IMR-90 (cell line): ENCODE results near the gene ANK3. TPM values are rescaled to one million over a fixed set of nuclear protein-coding genes. Genes with fewer than 3 reads are reported as not detected.

Experiments used
- ATAC-seq: fragments of 200-7000 bp; cut with Tn5 transposase; 2 replicates; pipeline ENCODE4 v1.9.1; 2020; ENCODE audit warnings: low read depth, mild to moderate bottlenecking, moderate library complexity
- BruUV-seq: library from RNA; stranded (reverse); fragments of 400-500 nt; replicated peaks from 2 replicates; lab custom pipeline; 2021; lab: Mats Ljungman, UMichigan
- CTCF ChIA-PET: fragments of 300-600 bp; formaldehyde crosslinking; extraction: SDS; loops from one replicate; lab custom pipeline; 2021; ENCODE audit warnings: antibody characterized with exemption; lab: Yijun Ruan, JAX
- POLR2A ChIA-PET: fragments of 300-600 bp; sonication (Branson Sonifier 250); formaldehyde crosslinking; loops from one replicate; lab custom pipeline; 2022; ENCODE audit warnings: antibody characterized with exemption; ENCODE audit not compliant: unreplicated experiment; lab: Charles Lee
- DNase-seq: peaks from one replicate; pipeline ENCODE4 v3.0.0; 2013
- H2AFZ ChIP-seq: replicated peaks from 2 replicates; pipeline ENCODE3; 2013; ENCODE audit warnings: low read length, mild to moderate bottlenecking; ENCODE audit not compliant: poor library complexity
- H2AK5ac ChIP-seq: 2 replicates; pipeline ENCODE4 v1.6.1; 2013; ENCODE audit warnings: low read depth, low read length, inconsistent platforms
- H2AK9ac ChIP-seq: replicated peaks from 2 replicates; pipeline ENCODE3; 2013; ENCODE audit warnings: mild to moderate bottlenecking, low read depth, low read length, moderate library complexity; ENCODE audit not compliant: poor library complexity
- H2BK120ac ChIP-seq: 2 replicates; pipeline ENCODE4 v1.6.1; 2013; ENCODE audit warnings: low read depth, low read length, inconsistent platforms
- H2BK15ac ChIP-seq: 3 replicates; pipeline ENCODE4 v1.6.1; 2013; ENCODE audit warnings: low read depth, low read length, inconsistent platforms
- H2BK20ac ChIP-seq: 2 replicates; pipeline ENCODE4 v1.6.1; 2013; ENCODE audit warnings: low read depth, mild to moderate bottlenecking, inconsistent platforms, low read length, moderate library complexity
- H2BK5ac ChIP-seq: 2 replicates; pipeline ENCODE4 v1.6.1; 2013; ENCODE audit warnings: mild to moderate bottlenecking, low read depth, low read length, inconsistent platforms; ENCODE audit not compliant: poor library complexity, severe bottlenecking
- H3K14ac ChIP-seq: replicated peaks from 2 replicates; pipeline ENCODE4 v1.6.1; 2013; ENCODE audit warnings: low read depth, low read length, inconsistent platforms
- H3K18ac ChIP-seq: 2 replicates; pipeline ENCODE4 v1.6.1; 2013; ENCODE audit warnings: low read depth, low read length, control low read depth
- H3K23ac ChIP-seq: 2 replicates; pipeline ENCODE4 v1.6.1; 2013; ENCODE audit warnings: low read depth, low read length, inconsistent platforms
- H3K27ac ChIP-seq: 2 replicates; pipeline ENCODE4 v1.5.1; 2013; ENCODE audit warnings: mild to moderate bottlenecking, control low read depth, low read length; ENCODE audit not compliant: insufficient read depth
- H3K27me3 ChIP-seq: 2 replicates; pipeline ENCODE4 v1.6.1; 2013; ENCODE audit warnings: low read length; ENCODE audit not compliant: control insufficient read depth, insufficient read depth
- H3K36me3 ChIP-seq: 2 replicates; pipeline ENCODE4 v1.6.1; 2013; ENCODE audit warnings: low read length, mixed read lengths; ENCODE audit not compliant: control insufficient read depth, insufficient read depth
- H3K4ac ChIP-seq: 2 replicates; pipeline ENCODE4 v1.6.1; 2013; ENCODE audit warnings: low read depth, low read length, inconsistent platforms
- H3K4me1 ChIP-seq: 2 replicates; pipeline ENCODE4 v1.6.1; 2013; ENCODE audit warnings: low read length, mixed read lengths; ENCODE audit not compliant: control insufficient read depth, insufficient read depth
- H3K4me2 ChIP-seq: 2 replicates; pipeline ENCODE4 v1.6.1; 2013; ENCODE audit warnings: low read depth, mild to moderate bottlenecking, control low read depth, low read length, moderate library complexity
- H3K4me3 ChIP-seq: 2 replicates; pipeline ENCODE4 v1.5.1; 2013; ENCODE audit warnings: low read depth, mild to moderate bottlenecking, control low read depth, low read length, moderate library complexity; ENCODE audit not compliant: insufficient read depth
- H3K56ac ChIP-seq: 2 replicates; pipeline ENCODE4 v1.6.1; 2013; ENCODE audit warnings: low read length, inconsistent platforms; ENCODE audit not compliant: insufficient read depth; ENCODE audit errors: extremely low read depth
- H3K79me1 ChIP-seq, 2 experiments: 2 replicates each; pipeline ENCODE4 v1.6.1; 2013; ENCODE audit warnings: low read length in 2 of 2, inconsistent platforms in 1 of 2, low read depth in 1 of 2
- H3K9ac ChIP-seq: 2 replicates; pipeline ENCODE4 v1.6.1; 2013; ENCODE audit warnings: low read depth, low read length, control low read depth
- H3K9me1 ChIP-seq: 2 replicates; pipeline ENCODE4 v1.6.1; 2013; ENCODE audit warnings: low read length, inconsistent platforms; ENCODE audit not compliant: insufficient read depth
- H3K9me3 ChIP-seq: 2 replicates; pipeline ENCODE4 v1.6.1; 2013; ENCODE audit warnings: low read length; ENCODE audit not compliant: control insufficient read depth, insufficient read depth
- H4K20me1 ChIP-seq: 2 replicates; pipeline ENCODE4 v1.6.1; 2013; ENCODE audit warnings: low read length, inconsistent platforms; ENCODE audit not compliant: insufficient read depth
- H4K5ac ChIP-seq: 2 replicates; pipeline ENCODE4 v1.6.1; 2013; ENCODE audit warnings: mild to moderate bottlenecking, low read depth, low read length, control low read depth
- H4K8ac ChIP-seq, 2 experiments: 2 replicates each; pipeline ENCODE4 v1.6.1; 2013; ENCODE audit warnings: low read depth in 2 of 2, low read length in 2 of 2, control low read depth in 1 of 2, inconsistent platforms in 1 of 2
- H4K91ac ChIP-seq: 2 replicates; pipeline ENCODE4 v1.6.1; 2013; ENCODE audit warnings: low read depth, low read length, inconsistent platforms; ENCODE audit not compliant: insufficient read depth
- MAZ ChIP-seq: IDR thresholded peaks from 2 replicates; pipeline ENCODE4 v1.6.1; 2012; ENCODE audit warnings: low read depth, mild to moderate bottlenecking, low read length, improper control_type of control experiment, moderate library complexity, borderline replicate concordance
- MXI1 ChIP-seq: IDR thresholded peaks from 2 replicates; pipeline ENCODE4 v1.6.1; 2012; ENCODE audit warnings: low read depth, mild to moderate bottlenecking, low read length, moderate library complexity, borderline replicate concordance
- RCOR1 ChIP-seq: IDR thresholded peaks from 2 replicates; pipeline ENCODE4 v1.6.1; 2012; ENCODE audit warnings: mild to moderate bottlenecking, low read length, improper control_type of control experiment; ENCODE audit not compliant: insufficient replicate concordance
- WGBS, 2 experiments: methylation state at CpG; one replicate each; pipeline versions ENCODE4 v1.1.5 to v1.1.7; 2013; ENCODE audit warnings: missing lambda C conversion rate in 2 of 2; ENCODE audit not compliant: insufficient read length in 1 of 2; ENCODE audit errors: extremely low coverage in 2 of 2; 5-methylcytosine and 5-hydroxymethylcytosine counted together
- dilution Hi-C: fragments of 300-500 bp; cut with HindIII; formaldehyde crosslinking; loops from one replicate; pipeline ENCODE4 v1.14.3; 2018; ENCODE audit warnings: low sequenced_read_pairs; ENCODE audit not compliant: unreplicated experiment
- in situ Hi-C: fragments of 300-500 bp; cut with MboI; formaldehyde crosslinking; loops from 3 replicates; pipeline ENCODE4 v1.14.3; 2019; ENCODE audit warnings: low sequenced_read_pairs, inconsistent platforms, mixed read lengths
- intact Hi-C: fragments of 100-400 bp; cut with micrococcal nuclease; formaldehyde crosslinking; loops from 2 replicates; pipeline ENCODE4 v1.10.0; 2022
- polyA plus RNA-seq, 3 experiments: library from polyadenylated mRNA; depleted of rRNA; stranded (reverse); fragments of >200 nt; gene quantifications; 2 replicates each; pipeline ENCODE4 v1.2.3, GENCODE V29; 2012; ENCODE audit warnings: low replicate concordance in 1 of 3
- total RNA-seq: library from RNA; depleted of rRNA; stranded (reverse); fragments of >200 nt; gene quantifications from 2 replicates; pipeline ENCODE4 v1.2.3, GENCODE V29; 2012

ANK3 gene
- total and polyA plus RNA-seq, 2 of the 4 experiments (the other 2 are of a cell fraction), result 0.63 to 1.8 TPM

GRCh38 chr10:60162631-60163030 lies 227.0 kb downstream of the ANK3 start:
- no peak overlapping the region for H2AFZ ChIP-seq
- no peak overlapping the region for H4K5ac ChIP-seq
- no peak overlapping the region for H4K91ac ChIP-seq
- no peak overlapping the region for H4K8ac ChIP-seq
- no peaks in the 10 kb centered on the region for H3K9me3 ChIP-seq
- no peaks in the 10 kb centered on the region for H3K79me1 ChIP-seq
- no peaks in the 10 kb centered on the region for H3K9me1 ChIP-seq
- no peak overlapping the region for H3K9ac ChIP-seq
- no peak overlapping the region for H3K18ac ChIP-seq
- no peak overlapping the region for H3K27ac ChIP-seq
- H3K4me1 ChIP-seq, result 0 out of 2 replicates have a peak, but pooled peaks cover 2% of the 10 kb centered on the region
- no peak overlapping the region for H2BK5ac ChIP-seq
- H3K4ac ChIP-seq, result no peak overlapping the region
- DNase-seq, result no peak
- peaks cover 4% of the 10 kb centered on the region for H3K27me3 ChIP-seq
- no peak overlapping the region for H2BK20ac ChIP-seq
- H3K36me3 ChIP-seq, result no peaks in the 10 kb centered on the region
- 100% methylated on average over 1 of the region's 1 CpG; no CpG with 5 or more reads in 1 of the 2 experiments for WGBS, 2 experiments
- H4K20me1 ChIP-seq, result no peaks in the 10 kb centered on the region
- BruUV-seq, result no TSS peak
- in situ Hi-C loops, result no loop called here
- H2BK120ac ChIP-seq, result no peak overlapping the region
- TF ChIP-seq MAZ (no peak), RCOR1 (no peak), MXI1 (no peak)
- H2AK9ac ChIP-seq, result no peak overlapping the region
- no peak overlapping the region for H3K23ac ChIP-seq
- no peak for ATAC-seq
- H2AK5ac ChIP-seq, result no peak overlapping the region
- CTCF ChIA-PET, result interaction anchor here (0.5 kb wide), 1 partner anchor 279 kb away, joined by 4 read pairs; no protein-coding TSS in a partner anchor
- POLR2A ChIA-PET, result no interaction called here
- dilution Hi-C loops, result no loop called here
- no peak overlapping the region for H3K14ac ChIP-seq
- no peak overlapping the region for H3K56ac ChIP-seq
- H2BK15ac ChIP-seq, result no peak overlapping the region
- H3K4me3 ChIP-seq, result no peak overlapping the region
- H3K4me2 ChIP-seq, result no peak overlapping the region
- intact Hi-C loops, result no loop called here
